Fibroblast of lung (primary cell): ENCODE results near the gene GABBR2. TPM values are rescaled to one million over a fixed set of nuclear protein-coding genes. Genes with fewer than 3 reads are reported as not detected.
A peak's percentile ranks its signal among the peaks of the same experiment; 100 is the strongest.

ENCODE experiments used
- DNase-seq, 2 donors: peaks; one replicate each; pipeline versions ENCODE4 v3.0.0 to v3.0.0-alpha.2; 2010; ENCODE audit warnings: low read depth in 2 of 2
- H2AFZ ChIP-seq: 2 replicates; pipeline ENCODE4 v1.5.1; 2012; ENCODE audit warnings: low read length, control low read depth, inconsistent platforms
- H3K27ac ChIP-seq: 2 replicates; pipeline ENCODE4 v1.5.1; 2011; ENCODE audit warnings: low read length, control low read depth; ENCODE audit not compliant: insufficient read depth
- H3K27me3 ChIP-seq: 2 replicates; pipeline ENCODE4 v1.5.1; 2011; ENCODE audit warnings: mild to moderate bottlenecking, low read length; ENCODE audit not compliant: control insufficient read depth, insufficient read depth
- H3K36me3 ChIP-seq: 2 replicates; pipeline ENCODE4 v1.5.1; 2011; ENCODE audit warnings: low read length; ENCODE audit not compliant: control insufficient read depth, insufficient read depth
- H3K4me1 ChIP-seq: 2 replicates; pipeline ENCODE4 v1.5.1; 2011; ENCODE audit warnings: low read length; ENCODE audit not compliant: control insufficient read depth, insufficient read depth; ENCODE audit errors: extremely low read depth
- H3K4me2 ChIP-seq: 2 replicates; pipeline ENCODE4 v1.5.1; 2011; ENCODE audit warnings: low read length, control low read depth; ENCODE audit not compliant: insufficient read depth; ENCODE audit errors: extremely low read depth
- H3K4me3 ChIP-seq, 4 experiments: fragments of 200-600 bp in 1 of 4; sonication (generic) in 1 of 4; replicated peaks in 1 of 4; 2 replicates each; pipeline ENCODE4 v1.5.1; 2011 to 2016; ENCODE audit warnings: low read length in 4 of 4, low read depth in 3 of 4, mild to moderate bottlenecking in 3 of 4, control low read depth in 2 of 4, inconsistent platforms in 1 of 4, mixed read lengths in 1 of 4; ENCODE audit not compliant: insufficient read depth in 1 of 4; ENCODE audit errors: control extremely low read depth in 1 of 4
- H3K79me2 ChIP-seq: 2 replicates; pipeline ENCODE4 v1.5.1; 2012; ENCODE audit warnings: mild to moderate bottlenecking, low read length, inconsistent platforms; ENCODE audit not compliant: control insufficient read depth, insufficient read depth
- H3K9ac ChIP-seq: 2 replicates; pipeline ENCODE4 v1.5.1; 2011; ENCODE audit warnings: mild to moderate bottlenecking, low read length, control low read depth; ENCODE audit not compliant: insufficient read depth
- H3K9me3 ChIP-seq: 2 replicates; pipeline ENCODE4 v1.5.1; 2012; ENCODE audit warnings: low read depth, low read length; ENCODE audit not compliant: control insufficient read depth, insufficient read depth
- H4K20me1 ChIP-seq: 2 replicates; pipeline ENCODE4 v1.5.1; 2011; ENCODE audit warnings: low read length; ENCODE audit not compliant: control insufficient read depth, insufficient read depth; ENCODE audit errors: extremely low read depth
- EZH2 ChIP-seq: IDR thresholded peaks from 2 replicates; pipeline ENCODE4 v1.5.1; 2012; ENCODE audit warnings: low read length, control low read depth, mild to moderate bottlenecking; ENCODE audit errors: missing control alignments
- polyA plus RNA-seq, 2 donors: library from polyadenylated mRNA; depleted of rRNA in 1 of 2; stranded (reverse) in 1 of 2; unstranded in 1 of 2; fragments of >200 nt; gene quantifications; 2 replicates each; pipeline ENCODE4 v1.2.1, GENCODE V29; 2011 to 2012; ENCODE audit warnings: missing spikeins in 1 of 2
- total RNA-seq: library from RNA; depleted of rRNA; stranded (reverse); fragments of >200 nt; gene quantifications from 2 replicates; pipeline ENCODE4 v1.2.1, GENCODE V29; 2014
- TF ChIP-seq, protein P1 (sequence below), 2 donors: IDR thresholded peaks in 1 of 2; conservative IDR thresholded peaks in 1 of 2; 1 replicate in 1 of 2; 2 replicates in 1 of 2; pipeline ENCODE4 v1.5.1; 2011 to 2012; ENCODE audit warnings: low read length in 2 of 2, control low read depth in 1 of 2, inconsistent platforms in 1 of 2, low read depth in 1 of 2, mild to moderate bottlenecking in 1 of 2

Gene GABBR2
- total and polyA plus RNA-seq, 2 donors (not counting 1 experiment from before 2014, with no cell fraction given), result 0.32 to 0.33 TPM

DNA sequence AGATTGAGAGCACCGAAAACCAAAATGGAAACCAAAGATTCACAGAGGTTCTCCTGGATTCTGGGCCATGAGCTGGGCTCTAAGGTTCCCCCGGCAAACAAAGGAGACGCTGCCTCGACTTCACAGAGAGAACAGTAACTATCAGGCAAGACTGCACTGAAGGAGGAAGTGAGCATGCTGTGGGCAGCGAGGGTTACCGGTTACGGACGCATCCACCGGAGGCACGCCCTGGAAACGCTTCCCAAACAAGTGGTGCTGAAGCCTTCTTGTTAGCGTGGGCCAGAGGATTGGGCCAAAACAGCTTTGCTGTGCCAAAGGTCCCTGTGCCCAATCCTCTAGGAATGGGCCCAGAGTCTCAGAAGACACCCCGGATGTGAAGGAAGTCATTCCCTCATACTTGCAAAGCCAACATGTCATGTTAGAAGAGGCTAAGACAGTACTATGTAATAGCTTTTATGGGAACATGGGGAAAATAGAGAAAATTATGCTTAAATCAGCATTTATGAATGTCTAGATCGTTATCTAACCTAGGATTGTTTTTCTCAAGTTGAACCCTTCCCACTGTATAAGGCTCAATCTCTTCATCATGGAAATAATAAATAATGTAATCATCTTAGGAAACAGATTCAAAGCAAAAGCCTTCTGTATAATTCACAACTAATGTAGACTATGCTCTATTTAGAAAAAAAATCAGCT is 145.4 kb downstream of the GABBR2 start:
- TF ChIP-seq, protein P1, sequence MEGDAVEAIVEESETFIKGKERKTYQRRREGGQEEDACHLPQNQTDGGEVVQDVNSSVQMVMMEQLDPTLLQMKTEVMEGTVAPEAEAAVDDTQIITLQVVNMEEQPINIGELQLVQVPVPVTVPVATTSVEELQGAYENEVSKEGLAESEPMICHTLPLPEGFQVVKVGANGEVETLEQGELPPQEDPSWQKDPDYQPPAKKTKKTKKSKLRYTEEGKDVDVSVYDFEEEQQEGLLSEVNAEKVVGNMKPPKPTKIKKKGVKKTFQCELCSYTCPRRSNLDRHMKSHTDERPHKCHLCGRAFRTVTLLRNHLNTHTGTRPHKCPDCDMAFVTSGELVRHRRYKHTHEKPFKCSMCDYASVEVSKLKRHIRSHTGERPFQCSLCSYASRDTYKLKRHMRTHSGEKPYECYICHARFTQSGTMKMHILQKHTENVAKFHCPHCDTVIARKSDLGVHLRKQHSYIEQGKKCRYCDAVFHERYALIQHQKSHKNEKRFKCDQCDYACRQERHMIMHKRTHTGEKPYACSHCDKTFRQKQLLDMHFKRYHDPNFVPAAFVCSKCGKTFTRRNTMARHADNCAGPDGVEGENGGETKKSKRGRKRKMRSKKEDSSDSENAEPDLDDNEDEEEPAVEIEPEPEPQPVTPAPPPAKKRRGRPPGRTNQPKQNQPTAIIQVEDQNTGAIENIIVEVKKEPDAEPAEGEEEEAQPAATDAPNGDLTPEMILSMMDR (conservative IDR thresholded peaks at IDR 0.05 in 1 of 2, IDR thresholded peaks at IDR 0.05 in 1 of 2; ENCODE audit: low read depth in 1 of 2, low read length in 2 of 2), result no peak
- TF ChIP-seq EZH2, result no peak
- H3K27ac ChIP-seq, result no peak overlapping the region
- H3K9me3 ChIP-seq, result no peaks in the 10 kb centered on the region
- H3K9ac ChIP-seq, result no peak overlapping the region
- no peaks in the 10 kb centered on the region for H3K27me3 ChIP-seq
- H3K4me1 ChIP-seq, result no peaks in the 10 kb centered on the region
- no peaks in the 10 kb centered on the region for H4K20me1 ChIP-seq
- no peak overlapping the region for H2AFZ ChIP-seq
- H3K79me2 ChIP-seq, result no peaks in the 10 kb centered on the region
- no peak overlapping the region for H3K4me3 ChIP-seq
- no peak for DNase-seq
- H3K36me3 ChIP-seq, result no peaks in the 10 kb centered on the region
- H3K4me2 ChIP-seq, result no peak overlapping the region

DNA sequence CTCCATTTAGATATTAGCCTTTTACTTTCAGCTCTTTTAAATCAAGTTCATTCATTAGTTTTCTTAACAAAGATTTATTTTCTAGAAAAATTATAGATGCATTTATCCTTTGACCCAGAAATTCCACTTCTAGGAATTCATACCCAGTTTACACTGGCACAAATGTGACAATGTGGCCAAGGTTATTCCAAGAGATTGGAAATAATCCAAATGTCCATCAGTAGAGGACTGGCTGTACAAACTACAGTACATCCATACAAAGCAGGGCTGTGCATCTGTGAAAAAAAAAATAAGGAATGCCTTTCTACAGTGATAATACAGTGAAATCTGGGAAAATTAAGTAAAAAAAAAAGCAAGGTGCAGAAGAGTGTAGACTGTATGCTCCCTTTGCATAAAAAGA is 149.2 kb downstream of the GABBR2 start:
- no peaks in the 10 kb centered on the region for H3K79me2 ChIP-seq
- no peak overlapping the region for H3K4me3 ChIP-seq
- no peak for DNase-seq
- no peaks in the 10 kb centered on the region for H3K27me3 ChIP-seq
- no peaks in the 10 kb centered on the region for H3K4me1 ChIP-seq
- H3K9me3 ChIP-seq, result no peaks in the 10 kb centered on the region
- H3K27ac ChIP-seq, result no peak overlapping the region
- H3K9ac ChIP-seq, result no peak overlapping the region
- TF ChIP-seq EZH2, result no peak
- H3K36me3 ChIP-seq, result no peaks in the 10 kb centered on the region
- H3K4me2 ChIP-seq, result no peak overlapping the region
- no peak overlapping the region for H2AFZ ChIP-seq
- H4K20me1 ChIP-seq, result no peaks in the 10 kb centered on the region

DNA sequence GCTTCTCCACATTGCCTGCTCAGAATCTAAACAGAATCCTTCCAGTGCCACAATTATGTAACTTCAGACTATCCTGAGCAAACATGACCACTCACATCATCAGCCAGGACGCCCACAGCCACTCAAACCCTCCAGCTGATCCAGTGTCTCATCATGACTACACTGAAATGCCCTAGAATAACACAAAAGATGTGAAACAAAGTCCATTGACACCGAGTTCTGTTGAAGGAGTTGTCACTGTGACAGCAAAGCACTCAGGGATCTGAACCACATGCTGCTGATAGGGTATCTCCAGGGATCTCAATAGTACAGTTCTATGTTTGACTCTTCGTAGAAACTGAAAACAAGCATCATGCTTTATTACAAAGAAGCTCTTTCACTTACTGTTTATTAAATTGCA is 150.2 kb downstream of the GABBR2 start:
- Histone ChIP-seq H2AFZ (no peak overlapping the region), H3K4me1 (no peaks in the 10 kb centered on the region), H3K36me3 (no peaks in the 10 kb centered on the region), H3K9me3 (no peaks in the 10 kb centered on the region), H3K27ac (no peak overlapping the region), H3K4me3 (no peak overlapping the region), H3K27me3 (no peaks in the 10 kb centered on the region), H3K79me2 (no peaks in the 10 kb centered on the region), H3K4me2 (no peak overlapping the region), H4K20me1 (no peaks in the 10 kb centered on the region), H3K9ac (no peak overlapping the region)
- TF ChIP-seq EZH2, result no peak
- TF ChIP-seq, protein P1 (conservative IDR thresholded peaks at IDR 0.05 in 1 of 2, IDR thresholded peaks at IDR 0.05 in 1 of 2; ENCODE audit: low read depth in 1 of 2, low read length in 2 of 2), result no peak
- DNase-seq, result peak in 1 of 2 donors; percentile 73
